Measurements from ENCODE around the gene LIPC. TPM values are rescaled to one million over a fixed set of nuclear protein-coding genes. Genes with fewer than 3 reads are reported as not detected.

The LIPC gene
- total and polyA plus RNA-seq, 9 of the 15 experiments (the other 6 are each of a cell fraction or from before 2014, with no cell fraction given): 0.07 to 0.41 (median 0.11) TPM; not detected in 2

- TF ChIP-seq, protein P1, sequence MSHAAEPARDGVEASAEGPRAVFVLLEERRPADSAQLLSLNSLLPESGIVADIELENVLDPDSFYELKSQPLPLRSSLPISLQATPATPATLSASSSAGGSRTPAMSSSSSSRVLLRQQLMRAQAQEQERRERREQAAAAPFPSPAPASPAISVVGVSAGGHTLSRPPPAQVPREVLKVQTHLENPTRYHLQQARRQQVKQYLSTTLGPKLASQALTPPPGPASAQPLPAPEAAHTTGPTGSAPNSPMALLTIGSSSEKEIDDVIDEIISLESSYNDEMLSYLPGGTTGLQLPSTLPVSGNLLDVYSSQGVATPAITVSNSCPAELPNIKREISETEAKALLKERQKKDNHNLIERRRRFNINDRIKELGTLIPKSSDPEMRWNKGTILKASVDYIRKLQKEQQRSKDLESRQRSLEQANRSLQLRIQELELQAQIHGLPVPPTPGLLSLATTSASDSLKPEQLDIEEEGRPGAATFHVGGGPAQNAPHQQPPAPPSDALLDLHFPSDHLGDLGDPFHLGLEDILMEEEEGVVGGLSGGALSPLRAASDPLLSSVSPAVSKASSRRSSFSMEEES (CRISPR knock-in tag; IDR thresholded peaks at IDR 0.05): no peak
- TF ChIP-seq SMARCC2 (IDR thresholded peaks at IDR 0.05; ENCODE audit: low read depth) (0 out of 2 replicates have a peak, but pooled peaks have one; percentile 48), BCOR (IDR thresholded peaks at IDR 0.05) (no peak), SMARCB1 (IDR thresholded peaks at IDR 0.05; ENCODE audit: insufficient read length, low read depth) (no peak), E2F5 (CRISPR knock-in tag; IDR thresholded peaks at IDR 0.05) (no peak), ETV1 (tag; conservative IDR thresholded peaks at IDR 0.05; ENCODE audit: low read depth) (no peak), CBX8 (IDR thresholded peaks at IDR 0.05; ENCODE audit: borderline replicate concordance, extremely low read depth, low read depth, low read length, poor library complexity, severe bottlenecking) (no peak), IFI16 (CRISPR knock-in tag; IDR thresholded peaks at IDR 0.05) (no peak), KHSRP (IDR thresholded peaks at IDR 0.05) (no peak), KDM1A (IDR thresholded peaks at IDR 0.05) (peak; percentile 28 to 37; a peak in 1 of 4 replicates), SMAD1 (IDR thresholded peaks at IDR 0.05; ENCODE audit: low read depth, low read length, partially characterized antibody) (no peak), ELF4 (CRISPR knock-in tag; IDR thresholded peaks at IDR 0.05) (no peak), ZBTB1 (CRISPR knock-in tag; IDR thresholded peaks at IDR 0.05; ENCODE audit: borderline replicate concordance, low read depth) (no peak), ZFP1 (CRISPR knock-in tag; IDR thresholded peaks at IDR 0.05) (no peak), PURB (CRISPR knock-in tag; IDR thresholded peaks at IDR 0.05; ENCODE audit: low read depth) (no peak), ZNF384 (IDR thresholded peaks at IDR 0.05; ENCODE audit: low read depth, low read length) (no peak), ZMIZ1 (IDR thresholded peaks at IDR 0.05; ENCODE audit: low read depth in 2 of 2, low read length in 2 of 2) (no peak), SRF (CRISPR knock-in tag; IDR thresholded peaks at IDR 0.05) (no peak), FOXK1 (CRISPR knock-in tag; IDR thresholded peaks at IDR 0.05; ENCODE audit: borderline replicate concordance) (no peak)
- TF ChIP-seq, protein P2, sequence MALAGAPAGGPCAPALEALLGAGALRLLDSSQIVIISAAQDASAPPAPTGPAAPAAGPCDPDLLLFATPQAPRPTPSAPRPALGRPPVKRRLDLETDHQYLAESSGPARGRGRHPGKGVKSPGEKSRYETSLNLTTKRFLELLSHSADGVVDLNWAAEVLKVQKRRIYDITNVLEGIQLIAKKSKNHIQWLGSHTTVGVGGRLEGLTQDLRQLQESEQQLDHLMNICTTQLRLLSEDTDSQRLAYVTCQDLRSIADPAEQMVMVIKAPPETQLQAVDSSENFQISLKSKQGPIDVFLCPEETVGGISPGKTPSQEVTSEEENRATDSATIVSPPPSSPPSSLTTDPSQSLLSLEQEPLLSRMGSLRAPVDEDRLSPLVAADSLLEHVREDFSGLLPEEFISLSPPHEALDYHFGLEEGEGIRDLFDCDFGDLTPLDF (CRISPR knock-in tag; IDR thresholded peaks at IDR 0.05): no peak
These were observed 120.1 kb downstream of the LIPC start (continued) for GRCh38 chr15:58551764-58552504.
